Posterior cingulate gyrus (tissue), 11 donors: ENCODE measurements around the gene OSTN.
"Not testable (repeated sequence)": the region's sequence is repeated elsewhere in the genome, so short reads cannot be mapped to it uniquely, and the experiment has no call there.

Experiments
- DNase-seq, 10 donors: peaks; one replicate each; pipeline versions ENCODE4 v3.0.0 to v3.0.0-alpha.2; 2020 to 2021; ENCODE audit warnings: mixed read lengths in 3 of 10
- intact Hi-C: fragments of 100-400 bp; cut with DNase I; formaldehyde crosslinking; loops from one replicate; pipeline ENCODE4 v1.15.1; 2023

The OSTN gene

DNA sequence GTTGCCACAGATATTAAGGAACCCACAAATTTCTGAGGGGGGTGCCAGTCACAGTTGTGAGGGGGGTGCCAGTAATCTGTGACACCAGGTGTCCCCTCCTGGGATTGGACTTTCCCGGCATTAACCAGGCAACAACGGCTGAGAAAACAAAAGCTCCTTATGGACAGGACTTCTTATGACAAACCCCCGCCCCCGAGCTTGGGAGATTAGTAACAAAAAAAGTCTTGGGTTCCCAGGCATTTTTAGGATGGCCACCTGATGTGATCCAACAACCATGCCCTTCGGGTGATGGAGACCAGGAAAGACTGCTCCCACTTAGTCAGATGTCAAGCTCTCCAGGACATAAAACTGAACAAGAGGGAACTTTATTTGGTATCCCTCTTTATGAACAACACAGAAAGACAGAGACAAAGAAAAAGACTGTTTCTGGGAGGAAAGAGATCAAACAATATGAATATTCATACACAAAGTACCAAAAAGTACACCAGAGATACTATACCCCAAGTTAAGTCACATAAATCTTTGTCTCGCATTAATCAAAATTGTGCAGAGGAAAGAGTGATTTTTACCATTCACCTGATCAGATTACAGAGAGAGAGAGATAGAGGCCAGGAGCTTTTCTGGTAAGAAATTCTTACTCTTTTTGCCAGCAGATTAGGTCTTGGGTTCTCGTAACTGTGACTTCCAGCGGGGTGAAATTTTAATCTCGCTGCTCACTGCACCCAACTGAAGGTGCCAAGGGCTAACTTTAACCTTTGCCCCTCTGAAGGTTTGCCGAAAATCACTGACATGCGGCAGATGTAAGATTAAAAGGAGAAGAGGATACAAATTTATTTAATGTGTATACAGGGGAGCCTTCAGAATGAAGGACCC is 61.6 kb downstream of the OSTN start:
- peak in 1 of 10 donors; percentile 22 for DNase-seq
- intact Hi-C loops, result no loop called here

DNA sequence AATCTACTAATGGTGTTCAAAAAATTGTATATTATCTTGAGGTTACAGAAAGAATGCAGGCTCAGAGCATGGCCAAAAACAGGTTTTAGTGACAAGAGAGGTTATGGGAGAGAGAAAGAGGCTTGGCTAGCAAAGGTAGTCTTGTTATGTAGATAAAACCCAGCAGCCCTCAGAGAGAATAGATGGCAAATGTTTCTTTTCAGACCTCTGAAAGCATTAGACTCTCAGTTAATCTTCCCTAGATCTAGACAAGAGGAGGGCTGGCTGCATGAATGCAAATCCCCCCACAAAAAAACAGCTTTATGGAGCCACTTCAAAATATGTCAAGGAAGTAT is 62.2 kb downstream of the OSTN start:
- intact Hi-C loops, result no loop called here
- DNase-seq, result no peak

DNA sequence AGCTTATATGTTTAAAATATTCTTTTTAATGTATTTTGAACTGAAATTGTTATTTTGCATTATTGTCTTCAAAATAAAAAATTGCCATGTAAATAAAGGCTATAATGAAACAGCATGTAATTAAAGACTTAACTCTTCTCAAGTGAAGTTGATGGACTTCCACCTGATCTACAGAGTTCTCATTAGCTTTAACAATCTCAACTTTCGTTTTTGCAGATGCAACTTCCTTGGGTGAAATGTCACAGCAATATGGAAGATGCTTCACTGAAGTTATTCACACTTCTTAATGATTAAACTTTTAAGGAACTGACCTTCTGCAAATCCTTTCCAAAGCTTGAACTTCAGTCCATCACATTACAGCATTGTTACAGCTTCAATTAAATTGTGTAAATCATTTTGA is 63.6 kb downstream of the OSTN start:
- intact Hi-C loops, result no loop called here
- DNase-seq, result no peak

DNA sequence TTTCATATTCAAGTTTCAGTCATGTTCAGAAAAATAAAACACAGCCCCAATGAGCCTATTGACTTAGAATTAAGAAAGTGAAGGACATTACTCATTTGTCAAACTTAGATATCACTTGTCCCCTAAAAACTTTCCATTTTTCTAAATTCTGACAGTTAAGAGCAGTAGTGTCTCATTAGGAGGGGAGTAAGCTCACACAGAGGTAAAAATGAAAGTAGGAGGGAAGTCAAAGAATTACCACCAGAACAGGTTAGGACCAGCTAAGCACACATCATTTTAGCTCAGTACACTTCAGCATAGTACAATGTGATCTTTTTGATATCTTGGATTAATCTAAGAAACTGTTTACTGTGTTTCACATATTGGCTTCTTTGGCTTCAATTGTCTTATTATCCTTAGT is 64.3 kb downstream of the OSTN start:
- intact Hi-C loops, result no loop called here
- no peak for DNase-seq

DNA sequence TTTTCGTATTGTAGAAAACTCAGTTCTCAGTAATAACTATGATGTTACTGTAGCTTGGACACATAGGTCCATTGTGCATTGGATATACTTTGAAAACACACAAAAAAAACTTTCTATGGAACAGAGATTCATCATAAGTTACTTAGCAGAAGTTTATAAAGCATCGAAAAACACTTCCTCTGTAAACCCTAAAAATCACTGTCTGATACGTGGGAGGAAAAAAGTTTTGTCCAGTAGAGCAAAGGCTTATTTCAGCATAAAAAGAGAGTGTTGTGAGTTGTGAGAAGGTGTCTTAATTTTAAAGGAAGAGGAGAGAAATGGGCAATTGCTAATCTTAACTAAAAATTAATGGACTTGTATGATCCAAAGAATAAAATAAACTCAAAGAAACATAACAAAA is 64.8 kb downstream of the OSTN start:
- no peak for DNase-seq

DNA sequence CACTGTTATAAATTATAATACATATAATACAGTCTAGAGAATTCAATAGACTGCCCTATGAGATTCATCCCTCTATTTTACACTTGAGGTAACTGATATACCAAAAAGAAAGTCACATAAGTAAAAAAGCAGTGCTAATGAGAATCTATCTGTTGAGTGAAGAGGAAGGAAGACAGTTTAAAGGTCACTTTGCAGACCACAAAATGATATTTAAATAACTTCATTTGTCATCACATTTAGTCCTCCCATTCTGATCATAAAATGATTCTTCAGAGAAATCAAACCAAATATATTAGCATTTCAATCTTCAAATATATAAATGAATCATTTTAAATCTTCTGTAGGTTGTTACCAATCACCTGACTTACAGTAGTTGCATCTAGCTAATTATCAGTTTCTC is 69.7 kb downstream of the OSTN start:
- intact Hi-C loops, result no loop called here
- no peak for DNase-seq

More for the DNA sequence above, 64.8 kb downstream of the OSTN start:
- intact Hi-C loops, result no loop called here

DNA sequence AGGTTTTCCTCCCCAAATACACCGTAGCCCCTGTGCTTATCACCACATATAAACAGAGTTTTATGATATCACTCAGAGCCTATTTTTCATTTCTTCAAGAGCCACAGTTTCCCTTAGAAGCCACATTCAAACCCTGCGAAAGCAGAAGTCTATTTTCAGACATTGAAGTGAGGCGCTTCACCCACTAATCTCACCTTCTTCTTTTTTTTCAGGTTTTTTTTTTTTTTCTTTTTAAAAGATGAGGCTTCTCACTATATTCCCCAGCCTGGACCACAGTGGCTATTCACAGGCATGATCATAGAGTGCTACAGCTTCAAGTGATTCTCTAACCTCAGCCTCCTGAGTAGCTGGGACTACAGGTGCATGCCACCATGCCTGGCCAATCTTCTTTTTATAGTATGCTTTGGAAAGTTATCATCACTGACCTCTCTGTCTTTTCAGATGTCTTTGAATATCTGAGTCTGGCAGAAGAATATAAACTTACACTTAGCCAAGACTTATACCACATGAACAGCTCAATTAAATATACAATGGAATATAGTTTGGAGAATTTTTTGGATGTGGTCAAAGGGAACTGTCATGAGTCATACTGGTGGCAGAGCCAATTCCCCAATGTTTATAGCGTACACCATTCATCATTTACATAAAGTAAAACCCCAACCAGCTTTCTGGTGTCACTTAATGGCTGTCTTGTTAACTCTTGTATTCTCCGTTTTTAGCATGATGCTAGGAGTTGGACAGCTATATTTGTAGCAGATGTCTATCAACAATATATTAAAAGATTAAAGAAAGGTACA is 70.4 kb downstream of the OSTN start:
- intact Hi-C loops, result no loop called here
- DNase-seq, result no peak

DNA sequence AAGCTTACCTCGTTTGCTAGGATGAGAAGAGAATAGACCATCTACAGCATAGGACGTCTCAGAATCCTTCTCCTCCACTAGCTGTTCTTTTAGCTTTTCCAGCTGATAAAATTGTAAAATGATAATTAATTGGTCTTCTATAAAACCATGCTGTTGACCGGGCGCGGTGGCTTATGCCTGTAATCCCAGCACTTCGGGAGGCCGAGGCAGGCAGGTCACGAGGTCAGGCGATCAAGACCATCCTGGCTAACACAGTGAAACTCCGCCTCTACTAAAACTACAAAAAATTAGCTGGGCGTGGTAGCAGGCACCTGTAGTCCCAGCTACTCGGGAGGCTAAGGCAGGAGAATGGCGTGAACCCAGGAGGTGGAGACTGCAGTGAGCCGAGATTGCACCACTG is 76.2 kb downstream of the OSTN start:
- peak in 1 of 10 donors; percentile 58 for DNase-seq
- intact Hi-C loops, result not testable (repeated sequence)

DNA sequence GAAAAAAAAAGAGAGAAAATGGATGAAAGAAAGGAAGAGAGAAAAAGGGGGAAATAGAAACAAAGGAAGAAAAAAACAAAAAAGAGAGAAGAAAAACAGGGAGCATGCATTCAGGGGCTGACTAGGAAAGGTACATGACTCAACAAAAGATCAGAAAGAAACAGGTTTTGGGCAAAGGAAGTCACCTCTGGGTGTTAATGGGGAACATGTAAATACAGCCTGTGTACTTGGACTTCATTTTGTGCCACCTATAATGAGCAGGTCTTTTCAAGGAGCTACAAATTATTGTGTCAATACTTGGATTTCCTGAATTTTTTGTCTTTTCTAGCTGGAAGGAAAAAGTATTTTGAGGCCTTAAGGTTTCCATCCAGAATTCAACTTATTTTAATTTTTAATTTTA is 76.7 kb downstream of the OSTN start:
- intact Hi-C loops, result no loop called here
- no peak for DNase-seq

DNA sequence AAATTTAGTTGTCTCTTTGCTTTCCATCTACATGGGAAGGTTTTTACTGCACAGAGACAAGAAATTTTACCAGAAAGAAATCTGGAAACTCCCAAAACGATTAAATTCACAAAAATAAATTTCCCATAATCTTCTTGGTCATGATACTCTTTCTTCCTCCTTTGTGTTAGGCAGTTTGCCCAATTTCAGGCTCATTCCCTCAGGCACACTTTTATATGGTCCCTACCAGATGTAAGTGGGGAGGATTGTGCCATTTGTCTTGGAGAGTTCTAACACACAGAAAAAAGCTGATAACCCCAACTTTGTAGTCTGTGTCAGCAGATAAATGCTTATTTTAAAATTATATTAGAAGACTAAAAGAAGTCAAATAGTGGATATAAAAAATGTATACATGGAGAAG is 81.1 kb downstream of the OSTN start:
- DNase-seq, result no peak
- intact Hi-C loops, result no loop called here

DNA sequence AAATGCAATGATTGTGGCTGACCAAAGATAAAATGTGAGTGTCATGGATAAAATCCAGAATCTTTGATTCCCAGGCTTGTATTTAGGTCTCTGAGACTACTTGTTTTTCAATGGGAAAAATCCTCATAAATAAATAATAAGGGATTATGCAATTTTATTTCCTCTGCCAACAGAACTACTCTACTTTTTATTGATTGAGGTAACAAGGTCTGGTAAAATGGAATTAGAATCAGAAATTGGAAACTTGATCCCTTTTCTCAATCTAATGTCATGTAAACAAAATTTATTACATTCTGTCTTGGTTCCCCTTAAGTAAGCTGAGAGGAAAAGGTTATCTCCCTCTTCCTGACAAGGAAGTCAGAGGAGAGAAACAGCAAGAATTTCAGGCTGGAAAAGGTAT is 81.8 kb downstream of the OSTN start:
- intact Hi-C loops, result no loop called here
- DNase-seq, result no peak

DNA sequence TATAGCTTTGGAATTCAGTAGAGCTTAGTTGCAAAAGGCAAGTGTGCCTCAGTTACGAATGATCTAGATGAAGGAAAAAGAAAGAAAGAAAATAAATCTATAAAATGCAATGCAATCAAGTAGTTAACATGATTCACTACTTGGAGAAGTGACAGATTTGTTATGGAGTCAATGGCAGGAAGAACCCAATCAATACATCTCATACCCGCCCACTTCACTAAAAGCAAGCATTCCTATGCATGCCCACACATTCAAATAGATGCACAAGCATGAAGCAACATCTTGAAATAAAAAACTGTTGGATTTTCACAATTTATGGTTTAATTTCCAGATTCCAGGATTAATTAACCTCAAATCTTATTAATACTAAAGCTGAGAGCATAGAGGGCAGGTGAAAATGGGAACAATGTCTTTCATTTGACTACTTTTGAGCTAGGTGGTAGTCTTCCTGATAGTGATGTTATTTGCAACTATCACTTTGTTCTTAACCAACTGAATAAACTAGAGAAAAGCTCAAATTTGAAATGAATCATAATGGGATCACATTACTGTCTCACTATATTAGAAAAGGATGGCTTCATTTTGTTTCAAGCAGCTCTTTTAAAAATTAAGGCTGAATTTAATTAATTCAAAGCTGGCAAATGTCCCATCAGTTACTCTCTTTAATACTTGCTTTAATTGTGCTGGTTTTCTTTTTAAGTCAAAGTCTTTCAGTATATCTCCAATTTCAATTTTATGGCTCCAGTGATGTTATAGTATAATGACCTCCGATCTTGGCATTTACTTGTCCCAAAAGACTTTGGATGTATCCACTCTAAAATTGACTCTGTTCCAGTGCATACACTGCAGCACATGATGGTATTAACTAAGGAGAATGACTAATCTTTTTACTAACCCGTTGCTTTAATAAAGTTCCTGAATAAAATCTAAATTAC is 83.5 kb downstream of the OSTN start:
- DNase-seq, result no peak
- intact Hi-C loops, result no loop called here

DNA sequence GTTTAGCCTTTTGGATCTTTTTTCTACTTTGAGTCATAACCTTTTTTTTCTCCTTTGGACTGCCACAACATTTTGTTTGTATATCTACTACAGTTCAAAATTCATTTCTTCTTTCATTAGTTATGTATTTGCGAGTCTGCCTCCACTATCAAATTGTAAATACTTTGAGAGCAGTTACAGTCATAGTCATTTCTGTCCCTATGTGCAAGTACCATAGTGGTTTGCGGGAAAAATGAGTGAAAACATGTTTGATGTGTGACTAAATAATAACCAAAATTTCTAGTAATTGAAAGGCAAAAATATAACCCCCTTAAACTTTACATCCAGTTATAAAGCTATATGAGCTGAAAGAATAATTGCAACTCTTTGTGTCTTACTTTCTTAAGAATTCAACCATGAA is 84.4 kb downstream of the OSTN start:
- intact Hi-C loops, result no loop called here
- no peak for DNase-seq

DNA sequence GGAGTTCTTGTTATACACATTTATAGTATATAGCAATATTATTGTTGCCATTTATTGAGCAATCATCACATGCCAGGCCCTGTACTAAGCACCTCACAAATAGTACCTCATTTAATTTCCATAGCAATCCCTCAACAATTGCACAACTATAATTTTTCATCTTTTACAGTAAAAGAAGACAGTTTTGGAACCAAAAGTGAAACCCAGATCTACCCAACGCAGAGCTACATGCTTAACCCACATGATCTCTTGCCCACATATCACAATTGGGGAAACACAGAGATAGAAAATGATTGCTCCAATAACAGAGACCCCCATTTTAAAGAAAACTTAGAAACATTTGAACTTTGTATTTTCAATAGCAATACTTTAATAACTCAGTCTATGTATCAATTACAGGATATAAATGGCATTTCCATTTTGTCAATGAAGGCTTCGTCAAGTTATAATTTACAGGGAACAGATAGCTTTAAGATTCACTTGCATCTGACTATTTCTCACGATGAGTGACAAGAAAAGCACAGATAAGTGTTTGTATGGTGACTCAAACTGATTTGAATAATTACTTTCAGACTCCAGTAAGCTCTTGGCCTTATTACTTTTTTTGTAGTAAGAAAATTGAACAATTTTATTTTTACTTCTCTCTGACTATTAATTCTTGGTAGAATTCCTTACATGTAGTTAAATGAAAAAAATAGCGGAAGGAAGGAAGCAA is 91.4 kb downstream of the OSTN start:
- intact Hi-C loops, result no loop called here
- no peak for DNase-seq

DNA sequence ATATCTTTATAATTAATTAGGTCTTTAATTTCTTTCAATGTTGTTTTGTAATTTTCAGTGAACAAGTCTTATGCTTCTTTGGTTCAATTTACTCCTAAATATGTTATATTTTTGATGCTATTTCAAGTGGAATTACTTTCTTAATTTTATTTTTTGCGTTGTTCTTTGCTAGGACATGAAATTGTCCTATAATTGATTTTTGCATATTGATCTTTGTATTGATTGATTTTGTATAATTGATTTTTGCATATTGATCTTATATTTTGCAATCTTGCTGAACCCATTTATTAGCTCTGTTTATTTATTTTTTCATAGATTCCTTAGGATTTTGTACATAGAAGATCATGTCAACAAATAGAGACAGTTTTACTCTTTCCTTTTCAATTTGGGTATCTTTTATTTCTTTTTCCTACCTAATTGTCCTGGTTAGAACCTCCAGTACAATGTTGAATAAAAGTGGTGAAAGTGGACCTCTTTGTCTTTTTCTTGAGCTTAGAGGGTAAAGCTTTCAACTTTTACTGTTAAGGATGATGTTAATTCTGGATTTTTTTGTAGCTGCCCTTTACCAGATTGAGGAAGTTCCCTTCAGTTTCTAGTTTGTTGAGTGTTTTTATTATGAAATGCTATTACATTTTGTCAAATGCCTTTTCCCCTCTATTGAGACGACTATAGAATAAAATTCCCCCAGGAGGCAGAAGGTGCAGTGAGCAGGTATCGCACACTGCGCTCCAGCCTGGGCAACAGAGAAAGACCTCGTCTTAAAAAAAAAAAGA is 93.4 kb downstream of the OSTN start:
- intact Hi-C loops, result no loop called here

DNA sequence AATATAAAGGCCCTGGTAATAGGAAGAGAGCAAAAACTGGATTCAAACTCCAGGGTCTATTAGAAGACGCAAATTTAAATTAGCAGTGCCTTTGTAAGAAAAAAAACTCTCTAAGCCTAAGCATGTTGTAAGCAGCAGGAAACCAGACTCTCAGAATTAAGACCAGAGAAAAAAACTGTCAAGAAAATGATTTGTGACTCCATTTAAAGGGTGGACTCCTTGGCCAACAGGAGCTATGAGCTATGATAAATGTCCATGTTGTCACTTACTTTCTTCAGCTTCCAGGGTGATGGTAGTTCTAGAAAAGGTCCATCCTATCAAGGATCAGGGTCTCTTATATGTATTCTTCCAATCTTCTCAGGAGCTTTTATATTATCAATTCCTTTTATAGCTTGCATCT is 95.2 kb downstream of the OSTN start:
- intact Hi-C loops, result no loop called here
- no peak for DNase-seq

More for the DNA sequence above, 93.4 kb downstream of the OSTN start:
- no peak for DNase-seq

DNA sequence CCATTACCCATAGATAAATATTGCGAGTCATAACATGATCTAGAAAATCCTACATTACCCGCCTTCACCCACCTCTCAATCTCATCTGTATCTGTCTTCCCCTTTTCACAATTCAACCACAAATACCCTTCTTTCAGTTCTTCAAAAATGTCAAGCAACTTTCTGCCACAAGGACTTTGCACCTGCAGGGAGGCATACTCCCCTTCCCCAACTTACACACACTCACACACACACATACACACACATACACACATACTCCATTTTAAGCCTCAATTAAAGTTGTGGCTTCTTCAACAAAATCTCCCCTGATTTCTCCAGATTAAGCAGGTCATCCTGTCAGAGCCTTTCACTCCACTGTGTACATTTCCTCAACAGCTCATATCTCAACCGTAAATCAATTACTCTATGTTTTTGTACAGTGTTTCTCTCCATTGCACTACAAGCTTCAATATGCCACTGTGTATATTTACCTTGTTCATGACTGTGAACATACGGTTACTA is 97.0 kb downstream of the OSTN start:
- DNase-seq, result no peak
- intact Hi-C loops, result no loop called here

DNA sequence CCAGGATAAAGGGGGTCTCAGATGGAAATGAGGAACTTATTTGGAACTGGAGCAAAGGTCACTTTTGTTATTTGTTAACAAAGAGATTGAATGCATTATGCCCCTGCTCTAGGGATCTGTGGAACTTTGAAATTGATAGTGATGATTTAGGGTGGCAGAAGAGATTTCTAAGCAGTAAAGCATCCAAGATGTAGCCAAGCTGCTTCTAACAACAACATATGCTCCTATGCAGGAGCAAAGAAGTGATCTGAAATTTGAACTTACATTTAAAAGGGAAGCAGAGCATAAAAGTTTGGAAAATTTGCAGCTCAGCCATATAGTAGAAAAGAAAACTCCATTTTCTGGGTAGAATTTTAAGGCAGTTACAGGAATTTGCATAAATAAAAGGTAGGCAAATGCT is 99.8 kb downstream of the OSTN start:
- intact Hi-C loops, result no loop called here
- DNase-seq, result no peak

DNA sequence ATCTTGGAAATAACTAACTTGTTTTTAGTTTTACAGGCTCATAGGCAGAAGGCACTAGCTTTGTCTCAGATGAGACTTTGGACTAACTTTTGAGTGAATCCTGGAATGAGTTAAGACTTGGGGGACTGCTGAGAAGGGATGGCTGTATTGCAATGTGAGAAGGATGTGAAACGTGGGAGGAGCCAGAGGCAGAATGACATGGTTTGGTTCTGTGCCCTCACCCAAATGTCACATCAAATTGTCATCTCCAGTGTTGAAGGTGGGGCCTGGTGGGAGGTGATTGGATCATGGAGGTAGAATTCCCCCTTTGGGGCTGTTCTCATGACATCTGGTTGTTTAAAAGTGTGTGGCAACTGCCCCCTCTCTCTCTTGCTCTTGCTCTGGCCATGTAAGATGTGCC is 101.4 kb downstream of the OSTN start:
- intact Hi-C loops, result no loop called here
- no peak for DNase-seq
